Natural killer cell (primary cell): Measurements from ENCODE around the gene MAB21L3. TPM values are rescaled to one million over a fixed set of nuclear protein-coding genes. Genes with fewer than 3 reads are reported as not detected.

Source experiments
- ATAC-seq, 3 donors: fragments of 150-1000 bp in 2 of 3; fragments of 200-7000 bp in 1 of 3; cut with Tn5 transposase; 1 replicate in 1 of 3; 2 replicates in 2 of 3; pipeline ENCODE4 v1.10.0; 2021; ENCODE audit warnings: mild to moderate bottlenecking in 2 of 3, moderate library complexity in 2 of 3
- DNase-seq, 2 donors: peaks; one replicate each; pipeline versions ENCODE4 v3.0.0 to v3.0.0-alpha.2; 2013 to 2021; ENCODE audit warnings: mixed read lengths in 1 of 2
- H3K27ac ChIP-seq: one replicate; pipeline ENCODE4 v1.5.1; 2013; ENCODE audit warnings: mild to moderate bottlenecking, low read length
- H3K27me3 ChIP-seq: one replicate; pipeline ENCODE4 v1.6.1; 2013; ENCODE audit warnings: low read length; ENCODE audit not compliant: control insufficient read depth, insufficient read depth
- H3K36me3 ChIP-seq: one replicate; pipeline ENCODE4 v1.6.1; 2013; ENCODE audit warnings: low read length; ENCODE audit not compliant: control insufficient read depth, insufficient read depth
- H3K4me1 ChIP-seq: one replicate; pipeline ENCODE4 v1.6.1; 2013; ENCODE audit warnings: low read length; ENCODE audit not compliant: control insufficient read depth, insufficient read depth
- H3K4me3 ChIP-seq: one replicate; pipeline ENCODE4 v1.5.1; 2013; ENCODE audit warnings: low read length
- H3K9me3 ChIP-seq: one replicate; pipeline ENCODE4 v1.6.1; 2013; ENCODE audit warnings: low read length; ENCODE audit not compliant: control insufficient read depth, insufficient read depth
- H3K27ac Mint-ChIP-seq, 2 donors: one replicate each; pipeline ENCODE4 v1.8.0; 2022; ENCODE audit warnings: mild to moderate bottlenecking in 2 of 2, mixed read lengths in 2 of 2, moderate library complexity in 1 of 2
- H3K27me3 Mint-ChIP-seq, 2 donors: one replicate each; pipeline ENCODE4 v1.8.0; 2022; ENCODE audit warnings: low read depth in 2 of 2, mixed read lengths in 2 of 2
- H3K36me3 Mint-ChIP-seq: one replicate; pipeline ENCODE4 v1.8.0; 2022; ENCODE audit warnings: mixed read lengths
- H3K4me1 Mint-ChIP-seq, 2 donors: one replicate each; pipeline ENCODE4 v1.8.0; 2022; ENCODE audit warnings: mixed read lengths in 2 of 2
- H3K4me3 Mint-ChIP-seq: one replicate; pipeline ENCODE4 v1.8.0; 2022; ENCODE audit warnings: mild to moderate bottlenecking, moderate library complexity, mixed read lengths
- H3K9me3 Mint-ChIP-seq, 2 donors: one replicate each; pipeline ENCODE4 v1.8.0; 2022; ENCODE audit warnings: mixed read lengths in 2 of 2
- WGBS: methylation state at CpG from one replicate; pipeline ENCODE4 v1.1.7; 2013; ENCODE audit warnings: missing lambda C conversion rate; ENCODE audit not compliant: insufficient coverage; 5-methylcytosine and 5-hydroxymethylcytosine counted together
- intact Hi-C: fragments of 100-400 bp; cut with micrococcal nuclease; formaldehyde crosslinking; loops from one replicate; pipeline ENCODE4 v1.14.2; 2022
- total RNA-seq, 4 donors: library from RNA; stranded (reverse); fragments of 120-200 nt in 1 of 4; gene quantifications; one replicate each; pipeline versions ENCODE4 v1.2.3 to v1.2.4, GENCODE V29; 2013 to 2022
- TF ChIP-seq, protein P1 (sequence below): fragments of 200-600 bp; IDR thresholded peaks from one replicate; pipeline ENCODE4 v1.8.0; 2022; ENCODE audit warnings: antibody characterized with exemption

MAB21L3 gene
- total RNA-seq, 3 donors from 2014 or later (not counting 1 experiment from before 2014, with no cell fraction given), result not detected

DNA sequence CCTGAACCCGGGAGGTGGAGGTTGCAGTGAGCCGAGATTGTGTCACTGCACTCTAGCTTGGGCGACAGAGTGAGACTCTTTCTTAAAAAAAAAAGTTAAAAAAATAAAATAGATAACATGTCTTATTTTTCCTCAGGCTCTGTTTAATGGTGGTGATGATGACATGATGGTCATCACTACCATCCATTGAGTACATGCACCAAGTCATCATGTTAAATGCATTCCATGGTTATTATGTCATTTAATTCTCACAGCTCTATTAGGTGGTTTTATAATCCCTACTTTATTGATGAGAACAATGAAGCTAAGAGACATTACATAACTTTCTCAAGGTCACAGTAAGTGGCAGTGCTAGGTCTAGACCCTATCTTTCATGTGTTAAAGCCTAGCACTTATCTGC lies 34.4 kb upstream of the MAB21L3 start:
- H3K27me3 ChIP-seq, result no peaks in the 10 kb centered on the region
- Mint-ChIP-seq H3K27ac (no peak overlapping the region), H3K9me3 (peaks cover 0 to 2% of the 10 kb centered on the region in 2 donors), H3K4me1 (peaks cover 0 to 6% of the 10 kb centered on the region in 2 donors), H3K27me3 (peaks cover 3 to 6% of the 10 kb centered on the region in 2 donors), H3K36me3 (no peaks in the 10 kb centered on the region), H3K4me3 (no peak overlapping the region)
- TF ChIP-seq, protein P1, sequence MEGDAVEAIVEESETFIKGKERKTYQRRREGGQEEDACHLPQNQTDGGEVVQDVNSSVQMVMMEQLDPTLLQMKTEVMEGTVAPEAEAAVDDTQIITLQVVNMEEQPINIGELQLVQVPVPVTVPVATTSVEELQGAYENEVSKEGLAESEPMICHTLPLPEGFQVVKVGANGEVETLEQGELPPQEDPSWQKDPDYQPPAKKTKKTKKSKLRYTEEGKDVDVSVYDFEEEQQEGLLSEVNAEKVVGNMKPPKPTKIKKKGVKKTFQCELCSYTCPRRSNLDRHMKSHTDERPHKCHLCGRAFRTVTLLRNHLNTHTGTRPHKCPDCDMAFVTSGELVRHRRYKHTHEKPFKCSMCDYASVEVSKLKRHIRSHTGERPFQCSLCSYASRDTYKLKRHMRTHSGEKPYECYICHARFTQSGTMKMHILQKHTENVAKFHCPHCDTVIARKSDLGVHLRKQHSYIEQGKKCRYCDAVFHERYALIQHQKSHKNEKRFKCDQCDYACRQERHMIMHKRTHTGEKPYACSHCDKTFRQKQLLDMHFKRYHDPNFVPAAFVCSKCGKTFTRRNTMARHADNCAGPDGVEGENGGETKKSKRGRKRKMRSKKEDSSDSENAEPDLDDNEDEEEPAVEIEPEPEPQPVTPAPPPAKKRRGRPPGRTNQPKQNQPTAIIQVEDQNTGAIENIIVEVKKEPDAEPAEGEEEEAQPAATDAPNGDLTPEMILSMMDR, result no peak
- intact Hi-C loops, result no loop called here
- DNase-seq (no peak), ATAC-seq (no peak)
- no peaks in the 10 kb centered on the region for H3K4me1 ChIP-seq
- H3K36me3 ChIP-seq, result no peaks in the 10 kb centered on the region
- 100% methylated on average over 1 of the region's 3 CpGs for WGBS
- no peak overlapping the region for H3K27ac ChIP-seq
- no peak overlapping the region for H3K4me3 ChIP-seq
- H3K9me3 ChIP-seq, result no peaks in the 10 kb centered on the region

DNA sequence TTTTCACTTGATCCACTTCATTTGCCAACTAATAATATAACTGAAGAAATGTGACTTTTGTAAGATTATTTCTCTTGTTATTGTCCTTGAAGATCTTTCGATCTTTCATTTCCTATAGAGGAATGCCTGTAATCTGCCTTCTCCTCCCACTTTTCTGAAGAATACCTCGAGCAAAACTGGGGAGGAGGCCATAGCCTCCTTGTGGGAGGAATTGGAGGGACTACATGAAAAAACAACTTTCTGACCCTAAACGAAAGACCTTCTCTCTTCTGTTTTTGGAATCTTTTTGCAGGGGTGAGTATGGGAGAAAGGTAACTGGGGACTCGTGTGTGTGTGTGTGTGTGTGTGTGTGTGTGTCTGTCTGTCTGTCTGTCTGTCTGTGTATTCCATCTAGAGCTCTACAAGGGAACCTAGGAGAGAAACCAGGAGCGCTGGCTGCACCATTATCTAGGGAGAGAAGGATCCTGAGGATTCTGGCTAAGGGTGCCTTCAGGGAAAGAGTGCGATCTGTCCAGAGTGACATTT lies 32.4 kb upstream of the MAB21L3 start:
- Histone ChIP-seq H3K27ac (no peak overlapping the region), H3K27me3 (no peaks in the 10 kb centered on the region), H3K4me3 (no peak overlapping the region), H3K9me3 (no peaks in the 10 kb centered on the region), H3K4me1 (no peaks in the 10 kb centered on the region), H3K36me3 (no peaks in the 10 kb centered on the region)
- Mint-ChIP-seq H3K9me3 (peaks cover 0 to 2% of the 10 kb centered on the region in 2 donors), H3K27me3 (peaks cover 3 to 6% of the 10 kb centered on the region in 2 donors), H3K27ac (no peak overlapping the region), H3K36me3 (no peaks in the 10 kb centered on the region), H3K4me3 (no peak overlapping the region), H3K4me1 (peaks cover 0 to 6% of the 10 kb centered on the region in 2 donors)
- intact Hi-C loops, result no loop called here
- TF ChIP-seq, protein P1, result no peak
- 88% methylated on average over 4 of the region's 6 CpGs for WGBS
- DNase-seq (no peak), ATAC-seq (no peak)

DNA sequence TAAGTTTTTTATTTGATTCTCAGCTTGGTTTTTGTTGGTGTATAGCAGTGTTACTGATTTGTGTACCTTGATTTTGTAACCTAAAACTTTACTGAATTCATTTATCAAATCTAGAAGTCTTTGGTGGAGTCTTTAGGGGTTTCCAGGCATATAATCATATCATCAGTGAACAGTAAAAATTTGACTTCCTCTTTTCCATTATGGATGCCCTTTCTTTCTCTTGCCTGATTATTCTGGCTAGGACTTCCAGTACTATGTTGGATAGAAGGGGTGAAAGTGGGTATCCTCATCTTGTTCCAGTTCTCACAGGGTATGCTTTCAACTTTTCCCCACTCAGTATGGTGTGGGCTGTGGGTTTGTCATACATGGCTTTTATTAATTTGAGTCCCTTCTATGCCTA lies 23.6 kb upstream of the MAB21L3 start:
- peaks cover 17 to 21% of the 10 kb centered on the region in 2 donors for H3K9me3 Mint-ChIP-seq
- no peak overlapping the region for H3K27ac Mint-ChIP-seq
- H3K9me3 ChIP-seq, result peaks cover 8% of the 10 kb centered on the region
- ATAC-seq (no peak), DNase-seq (no peak)
- H3K4me1 Mint-ChIP-seq, result no peaks in the 10 kb centered on the region
- no peaks in the 10 kb centered on the region for H3K4me1 ChIP-seq
- H3K27ac ChIP-seq, result no peak overlapping the region
- H3K27me3 ChIP-seq, result no peaks in the 10 kb centered on the region
- TF ChIP-seq, protein P1, result no peak
- no peak overlapping the region for H3K4me3 Mint-ChIP-seq
- intact Hi-C loops, result no loop called here
- peaks cover 24% of the 10 kb centered on the region for H3K36me3 Mint-ChIP-seq
- H3K4me3 ChIP-seq, result no peak overlapping the region
- no peaks in the 10 kb centered on the region for H3K36me3 ChIP-seq
- peaks cover 8 to 31% of the 10 kb centered on the region in 2 donors for H3K27me3 Mint-ChIP-seq

DNA sequence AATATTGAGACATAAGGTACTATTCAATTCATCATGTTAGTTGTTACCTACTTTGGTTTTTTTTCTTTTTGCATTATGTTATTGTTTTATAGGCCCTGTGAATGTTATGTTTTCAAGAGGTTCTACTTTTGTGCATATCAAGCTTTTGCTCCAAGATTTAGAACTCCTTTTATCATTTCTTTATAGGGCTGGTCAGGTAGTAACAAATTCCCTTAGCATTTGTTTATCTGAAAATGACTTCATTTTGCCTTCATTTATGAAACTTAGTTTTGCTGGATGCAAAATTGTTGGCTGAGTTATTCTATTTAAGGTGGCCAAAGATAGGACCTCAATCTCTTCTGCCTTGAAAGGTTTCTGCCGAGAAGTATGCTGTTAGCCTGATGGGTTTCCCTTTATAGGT lies 21.3 kb upstream of the MAB21L3 start:
- peaks cover 27% of the 10 kb centered on the region for H3K36me3 Mint-ChIP-seq
- H3K4me3 ChIP-seq, result no peak overlapping the region
- ATAC-seq, result no peak
- intact Hi-C loops, result no loop called here
- TF ChIP-seq, protein P1, result no peak
- H3K4me1 Mint-ChIP-seq, result no peaks in the 10 kb centered on the region
- no peaks in the 10 kb centered on the region for H3K27me3 ChIP-seq
- H3K27ac ChIP-seq, result no peak overlapping the region
- no peaks in the 10 kb centered on the region for H3K36me3 ChIP-seq
- 75% methylated on average over 1 of the region's 1 CpG for WGBS
- H3K4me3 Mint-ChIP-seq, result no peak overlapping the region
- peaks cover 8 to 45% of the 10 kb centered on the region in 2 donors for H3K27me3 Mint-ChIP-seq
- H3K27ac Mint-ChIP-seq, result no peak overlapping the region
- no peak for DNase-seq
- H3K9me3 ChIP-seq, result peaks cover 8% of the 10 kb centered on the region
- peaks cover 20 to 25% of the 10 kb centered on the region in 2 donors for H3K9me3 Mint-ChIP-seq
- H3K4me1 ChIP-seq, result no peaks in the 10 kb centered on the region
